HG03520 (cell line): ENCODE results near the gene PHIP.

Experiments used
- ATAC-seq: cut with Tn5 transposase; IDR thresholded peaks from one replicate; pipeline ENCODE4 v1.9.1; 2021; ENCODE audit warnings: mild to moderate bottlenecking, moderate library complexity; ENCODE audit not compliant: unreplicated experiment

PHIP gene

DNA sequence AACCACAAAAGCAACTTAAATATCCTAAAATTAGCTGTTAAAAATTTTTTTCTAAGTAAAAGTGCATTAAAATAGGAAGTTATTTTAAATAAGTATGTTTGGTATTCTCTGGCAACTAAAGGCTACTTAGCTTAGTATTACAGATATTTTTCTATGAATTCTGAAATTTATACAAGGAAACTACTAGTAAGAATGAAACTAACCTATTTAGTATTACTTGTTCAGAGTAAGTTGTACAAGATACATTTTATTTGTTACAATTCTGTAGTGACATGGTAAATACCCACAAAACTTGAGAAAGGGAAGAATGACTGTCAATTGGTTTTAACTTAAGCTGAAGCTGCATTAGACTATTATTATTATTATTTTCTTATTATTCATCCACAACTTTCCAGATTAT is 6.5 kb downstream of the PHIP start:
- no peak for ATAC-seq

DNA sequence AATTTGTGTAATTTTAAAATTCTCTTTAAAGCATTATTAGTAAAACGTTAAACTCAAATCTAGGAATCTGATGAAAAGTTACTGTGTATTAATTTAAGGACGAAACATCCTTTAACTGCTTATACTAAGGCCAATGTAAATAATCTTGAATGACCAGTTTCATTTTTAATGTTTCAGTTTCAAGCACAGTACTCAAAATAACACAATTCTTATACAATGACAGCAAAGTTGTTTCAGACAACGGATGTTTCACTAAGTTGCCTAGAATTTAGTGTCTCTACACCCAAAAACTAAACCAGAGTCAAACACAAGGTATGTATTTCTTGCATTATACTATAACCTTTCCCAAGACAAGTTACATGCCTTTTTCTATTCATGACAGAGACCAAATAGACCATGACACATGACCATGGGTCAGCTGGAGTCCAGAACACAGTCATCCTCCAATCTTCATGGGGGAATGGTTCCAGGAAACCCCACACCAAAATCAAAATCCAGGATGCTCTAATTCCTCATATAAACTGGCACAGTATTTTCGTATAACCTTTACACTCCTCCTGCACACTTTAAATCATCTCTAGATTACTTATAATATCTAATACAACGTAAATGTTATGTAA is 7.7 kb downstream of the PHIP start:
- ATAC-seq = peak; percentile 52

DNA sequence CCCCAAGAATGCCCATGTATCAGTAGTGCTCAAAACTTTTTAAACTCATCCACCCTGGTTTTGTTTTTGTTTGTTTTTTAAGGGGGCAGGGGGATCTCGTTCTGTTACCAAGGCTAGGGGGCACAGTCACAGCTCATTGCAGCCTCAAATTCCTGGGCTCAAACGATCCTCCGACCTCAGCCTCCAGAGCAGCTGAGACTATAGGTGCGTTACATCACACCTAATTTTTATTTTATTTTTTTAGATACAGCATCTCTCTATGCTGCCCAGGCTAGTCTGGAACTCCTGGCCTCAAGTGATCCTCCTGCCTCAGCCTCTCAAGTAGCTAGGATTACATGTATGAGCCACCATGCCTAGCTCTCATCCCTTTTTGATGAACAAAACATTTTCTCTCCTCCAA is 11.2 kb downstream of the PHIP start:
- ATAC-seq = no peak

DNA sequence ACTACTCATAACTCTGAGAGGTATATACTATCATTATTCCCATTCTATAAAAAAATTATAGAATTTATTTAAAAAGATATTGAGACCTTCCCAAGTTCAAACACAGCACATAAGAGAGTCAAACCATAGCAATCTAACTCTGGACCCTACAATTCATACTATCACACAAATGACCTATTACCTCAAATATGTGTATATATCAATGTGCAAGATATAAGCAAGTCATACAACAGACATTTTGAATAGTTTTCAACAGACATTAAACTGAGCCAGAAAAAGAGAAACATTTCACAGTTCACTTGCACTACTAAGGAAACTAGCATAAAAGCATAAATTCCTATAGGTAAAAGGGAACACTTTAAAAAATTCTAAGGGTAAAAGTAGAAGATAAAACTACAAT is 11.7 kb downstream of the PHIP start:
- ATAC-seq = no peak

DNA sequence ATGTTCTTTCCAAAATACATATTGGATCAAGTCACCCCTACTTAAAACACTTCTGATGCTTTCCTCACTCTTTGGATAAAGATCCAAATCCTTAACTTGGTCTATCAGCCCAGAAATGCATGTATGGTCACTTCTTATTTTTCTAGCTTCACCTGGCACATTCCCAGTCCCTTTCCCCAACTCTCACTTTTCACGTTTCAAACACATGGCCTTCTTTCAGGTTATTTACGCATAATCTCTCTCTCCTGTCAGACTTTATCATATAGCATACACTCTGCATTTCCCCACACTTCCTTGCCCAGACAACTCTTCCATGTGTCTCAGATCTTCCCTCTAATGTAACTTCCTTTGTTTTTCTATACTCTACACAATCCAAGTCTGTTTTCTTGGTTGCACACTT is 12.8 kb downstream of the PHIP start:
- no peak for ATAC-seq

DNA sequence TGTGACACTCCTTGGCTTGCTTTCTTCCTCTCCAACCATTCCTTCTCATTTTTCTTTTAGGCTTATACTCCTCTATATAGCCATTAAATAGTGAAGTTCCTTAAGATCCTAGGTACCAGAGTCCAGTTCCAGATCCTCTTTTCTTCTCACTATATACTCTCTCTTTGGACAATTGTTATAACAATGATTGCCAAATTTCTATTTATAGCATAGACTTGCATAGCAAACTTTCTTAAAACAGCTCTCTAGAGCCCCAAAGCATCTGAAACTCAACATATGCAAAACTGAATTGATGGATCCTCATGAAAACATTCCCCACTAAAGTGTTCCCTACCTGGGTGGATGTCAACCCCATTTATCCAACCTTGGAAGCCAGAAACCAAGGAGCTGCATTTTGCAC is 13.4 kb downstream of the PHIP start:
- ATAC-seq = peak; percentile 65

DNA sequence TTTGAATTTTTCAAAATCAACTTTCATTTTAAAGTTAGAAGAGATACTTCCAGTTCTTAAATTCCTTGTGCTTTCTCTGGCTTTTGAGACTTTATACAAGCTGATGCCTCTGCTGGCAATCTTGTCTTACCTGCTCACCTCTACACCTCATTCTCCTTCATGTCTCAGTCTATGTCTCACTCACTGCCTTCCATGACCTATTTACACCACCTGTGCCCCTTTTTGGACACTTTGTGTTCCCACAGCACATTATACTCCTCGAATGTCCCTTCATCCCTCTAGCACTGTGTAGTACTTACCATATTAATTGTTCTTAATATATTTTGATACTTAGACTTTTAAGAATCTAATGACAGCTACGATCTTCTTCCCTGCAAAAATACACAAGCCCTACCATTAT is 15.3 kb downstream of the PHIP start:
- ATAC-seq = no peak

DNA sequence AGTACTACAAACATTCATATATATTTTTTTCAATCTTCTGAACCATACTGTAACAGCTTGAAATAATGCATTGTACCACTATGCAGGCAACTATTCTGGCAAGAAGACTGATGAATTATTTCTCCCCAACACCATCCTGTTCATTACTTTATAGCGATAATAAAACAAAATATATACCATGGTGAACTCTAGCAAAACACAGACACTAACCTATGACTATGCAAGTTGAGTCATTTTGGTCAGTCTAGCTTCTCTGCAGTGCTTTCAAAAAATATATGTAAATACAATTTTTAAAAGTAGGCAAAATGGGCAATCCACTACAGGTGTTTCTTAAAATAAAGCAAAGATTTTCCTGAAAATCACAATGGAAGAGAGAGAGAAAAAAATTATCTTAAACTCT is 20.3 kb downstream of the PHIP start:
- no peak for ATAC-seq

DNA sequence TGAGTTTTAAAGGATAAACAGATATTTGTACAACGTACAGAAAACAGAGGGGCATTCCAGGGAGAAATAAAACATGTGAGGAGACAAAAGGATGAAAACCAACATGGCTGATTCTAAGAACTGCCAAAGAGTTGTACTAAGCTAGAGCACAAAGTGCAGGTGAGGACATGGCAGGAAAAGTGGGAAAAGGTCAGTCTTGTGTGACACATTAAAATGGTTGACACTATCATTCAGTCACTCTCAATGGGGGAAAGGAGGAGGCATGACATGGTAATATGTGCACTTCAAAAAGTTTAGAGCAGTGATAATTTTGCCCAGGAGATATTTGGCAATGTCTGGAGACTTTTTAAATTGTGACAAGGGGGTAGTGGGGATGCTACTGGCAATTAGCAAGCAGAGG is 21.8 kb downstream of the PHIP start:
- no peak for ATAC-seq

DNA sequence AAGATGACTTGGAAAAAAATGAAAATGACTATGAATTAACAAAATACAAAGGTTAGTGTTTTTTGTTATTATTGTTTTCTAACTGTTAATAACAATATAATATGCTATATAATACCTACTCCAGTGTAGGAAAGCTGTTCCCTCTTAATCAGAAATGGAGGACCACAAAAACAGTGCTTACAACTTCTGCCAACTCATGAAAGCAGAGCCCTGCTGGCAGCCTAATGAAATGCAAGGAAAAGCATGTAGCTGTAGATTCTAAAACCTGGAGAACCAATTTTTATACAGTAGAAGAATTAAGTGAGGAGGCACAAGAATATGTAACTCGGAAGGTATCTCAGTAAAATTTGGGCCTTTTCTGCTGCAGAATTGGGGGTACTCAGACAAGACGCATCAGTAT is 29.4 kb downstream of the PHIP start:
- ATAC-seq = no peak

DNA sequence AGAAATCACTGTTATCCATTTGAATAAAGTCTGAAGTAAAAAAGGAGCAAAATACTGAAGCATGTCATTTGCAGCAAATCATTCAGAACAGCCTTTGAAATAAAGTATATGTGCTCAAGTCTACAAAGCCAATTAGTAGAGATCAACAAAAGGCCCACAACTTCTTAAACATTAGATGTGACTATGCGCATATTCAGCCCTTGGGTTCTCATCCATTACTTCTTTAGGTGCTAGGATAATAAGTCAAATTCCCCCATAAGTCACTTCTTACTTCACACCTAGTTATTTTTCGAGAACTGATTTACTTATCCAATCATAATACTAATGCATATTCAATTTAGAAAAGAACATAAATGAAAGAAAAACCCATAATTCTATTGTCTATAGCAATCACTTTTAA is 31.0 kb downstream of the PHIP start:
- no peak for ATAC-seq

DNA sequence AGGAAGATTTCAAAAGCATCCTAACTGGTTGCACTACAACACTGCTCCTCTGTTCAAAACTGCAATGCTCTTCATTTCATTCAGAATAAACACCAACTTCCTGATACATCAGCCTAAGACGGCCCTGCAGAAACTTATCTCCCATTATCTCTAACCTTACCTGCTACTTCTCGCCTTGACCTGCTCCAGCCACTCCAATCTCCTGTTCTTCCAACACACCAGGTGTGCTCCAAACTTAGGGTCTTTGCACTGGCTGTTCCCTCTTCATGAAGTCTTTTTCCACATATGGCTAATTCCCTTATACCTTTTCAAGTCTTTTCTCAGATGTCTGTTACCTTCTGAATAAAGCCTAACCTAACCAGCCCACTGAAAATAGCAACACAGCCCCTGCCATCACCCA is 32.1 kb downstream of the PHIP start:
- no peak for ATAC-seq

DNA sequence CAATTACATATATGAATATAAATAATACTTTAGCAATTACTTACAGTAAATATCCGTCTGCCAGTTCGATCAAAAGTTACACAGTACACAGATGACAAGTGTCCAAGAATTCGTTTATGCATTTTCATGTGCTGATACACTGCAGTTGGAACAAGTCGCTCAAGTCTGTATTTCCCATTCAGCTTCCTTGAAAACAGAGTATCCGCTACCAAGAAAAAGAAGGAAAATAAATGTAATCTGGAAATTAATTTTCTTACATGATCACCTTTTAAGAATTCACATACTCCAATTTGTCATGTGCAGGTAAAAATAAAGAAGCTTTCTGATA is 35.3 kb downstream of the PHIP start:
- no peak for ATAC-seq

DNA sequence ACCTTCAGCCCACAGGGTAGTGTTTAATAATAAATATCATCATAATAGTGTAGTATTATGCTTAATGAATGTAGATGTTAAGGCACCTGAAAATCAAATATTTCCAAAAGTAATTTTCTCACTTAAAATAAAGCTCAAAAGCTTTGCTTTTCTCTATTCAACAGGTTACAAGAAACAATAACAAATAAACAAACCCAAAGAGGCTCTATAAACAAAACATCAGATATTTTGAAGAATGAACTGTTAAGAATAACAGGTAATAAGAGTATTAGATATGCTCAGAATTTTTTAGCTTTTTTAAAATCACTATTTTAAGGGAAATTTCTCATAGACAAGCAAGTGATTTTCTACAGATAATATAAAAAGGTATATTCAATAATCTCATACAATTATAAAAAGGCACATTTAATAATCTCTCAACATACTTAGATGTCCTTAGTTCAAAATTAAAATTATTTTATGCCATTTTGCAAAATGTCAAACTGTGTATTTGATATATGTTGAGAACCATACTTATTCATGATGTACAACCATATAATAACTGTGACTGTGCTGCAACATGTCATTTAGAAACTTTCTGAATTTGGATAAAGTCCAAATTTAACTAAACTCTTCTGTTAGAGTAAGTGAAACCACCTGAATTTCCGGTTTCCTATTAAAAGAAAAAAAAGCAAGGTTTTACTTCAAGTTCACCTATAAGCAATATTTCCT is 35.8 kb downstream of the PHIP start:
- peak; percentile 80 for ATAC-seq

DNA sequence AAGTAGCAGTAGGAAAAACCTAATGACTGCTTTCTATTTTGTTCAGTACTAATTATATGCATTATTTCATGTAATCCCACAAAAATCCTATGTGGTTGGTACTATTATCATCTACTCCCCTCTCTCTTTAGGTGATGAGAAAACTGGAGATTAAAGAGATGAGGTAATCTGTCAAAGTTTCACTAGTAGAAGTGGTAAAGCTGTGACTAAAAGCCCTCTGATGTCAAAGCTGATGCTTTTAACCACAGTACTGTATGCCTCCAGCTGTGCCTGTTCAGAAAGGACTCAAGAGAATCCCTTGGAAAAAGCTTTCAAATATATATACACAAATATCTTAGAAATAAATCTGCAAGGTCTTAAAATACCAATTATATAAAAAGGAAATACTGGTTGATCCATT is 38.0 kb downstream of the PHIP start:
- peak; percentile 72 for ATAC-seq

DNA sequence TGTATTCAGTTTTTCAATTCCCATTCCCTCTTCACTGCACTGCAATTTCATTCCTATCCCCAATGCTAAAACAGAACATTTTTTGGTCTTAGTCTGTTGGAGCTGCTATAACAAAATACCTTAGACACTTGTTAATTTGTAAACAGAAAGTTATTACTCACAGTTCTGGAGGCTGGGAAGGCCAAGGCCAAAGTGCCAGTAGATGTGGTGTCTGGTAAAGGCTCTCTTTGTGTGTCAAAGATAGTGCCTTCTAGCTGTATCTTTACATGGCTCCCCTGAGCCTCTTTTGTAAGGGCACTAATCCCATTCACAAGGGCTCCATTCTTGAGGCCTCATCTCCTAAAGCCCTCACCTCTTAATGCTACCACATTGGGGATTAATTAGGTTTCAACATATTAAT is 40.0 kb downstream of the PHIP start:
- ATAC-seq = no peak

DNA sequence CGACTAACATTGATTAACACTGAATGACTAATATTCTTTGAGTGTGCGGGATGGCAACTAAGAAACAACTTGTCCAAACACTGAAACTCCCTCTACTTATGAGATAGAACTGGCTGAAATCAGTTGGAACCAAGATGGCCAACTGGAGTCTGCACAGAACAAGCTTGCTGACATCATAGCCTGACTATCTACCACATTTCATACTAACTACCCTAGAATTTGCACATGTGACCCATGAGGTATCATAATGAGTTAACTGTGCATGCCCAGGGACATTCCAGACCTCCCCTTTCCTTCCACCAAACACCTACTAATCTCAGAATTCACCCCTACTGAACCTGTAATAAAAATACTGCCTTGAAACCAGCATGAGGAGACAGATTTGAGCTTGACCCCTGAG is 43.2 kb downstream of the PHIP start:
- ATAC-seq = peak; percentile 63

DNA sequence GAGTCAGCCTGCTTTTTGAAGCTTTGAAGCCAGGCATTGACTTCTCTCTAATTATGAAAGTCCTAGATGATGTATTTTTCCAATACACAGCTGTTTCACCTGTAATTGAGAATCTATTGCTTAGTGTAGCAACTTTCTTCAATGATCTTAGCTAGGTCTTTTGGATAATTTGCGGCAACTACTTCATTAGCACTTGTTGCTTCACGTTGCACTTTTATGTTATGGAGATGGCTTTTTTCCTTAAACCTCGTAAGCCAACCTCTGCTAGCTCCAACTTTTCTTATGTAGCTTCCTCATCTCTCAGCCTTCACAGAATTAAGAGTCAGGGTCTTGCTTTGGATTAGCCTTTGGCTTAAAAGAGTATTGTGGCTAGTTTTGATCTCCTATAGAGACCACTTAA is 44.8 kb downstream of the PHIP start:
- no peak for ATAC-seq

DNA sequence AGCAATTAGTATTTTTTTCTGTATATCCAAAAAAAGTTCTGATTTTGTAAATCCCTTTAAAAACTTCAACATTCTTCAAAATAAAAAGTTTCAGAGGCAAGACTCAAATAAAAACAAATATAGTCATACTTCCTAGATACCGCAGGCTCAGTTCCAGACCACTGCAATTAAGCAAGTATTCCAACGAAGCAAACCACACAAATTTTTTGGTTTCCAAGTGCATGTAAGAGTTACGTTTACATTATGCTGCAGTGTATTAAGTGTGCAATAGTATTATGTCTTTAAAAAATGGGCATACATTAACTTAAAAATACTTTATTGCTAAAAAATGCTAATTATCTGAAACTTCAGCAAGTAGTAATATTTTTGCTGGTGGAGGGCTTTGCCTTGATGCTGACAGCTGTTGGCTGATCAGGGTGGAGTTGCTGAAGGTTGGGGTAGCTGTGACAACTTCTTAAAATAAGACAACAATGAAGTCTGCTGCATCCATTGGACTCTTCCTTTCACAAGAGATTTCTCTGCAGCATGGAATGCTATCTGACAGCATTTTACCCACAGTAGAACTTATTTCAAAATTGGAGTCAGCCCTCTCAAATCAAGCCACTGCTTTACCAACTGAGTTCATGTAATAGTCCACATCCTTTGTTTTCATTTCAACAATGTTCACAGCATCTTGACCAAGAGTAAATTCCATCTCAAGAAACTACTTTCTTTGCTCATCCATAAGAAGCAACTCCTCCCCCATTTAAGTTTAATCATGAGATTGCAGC is 46.0 kb downstream of the PHIP start:
- ATAC-seq = no peak

DNA sequence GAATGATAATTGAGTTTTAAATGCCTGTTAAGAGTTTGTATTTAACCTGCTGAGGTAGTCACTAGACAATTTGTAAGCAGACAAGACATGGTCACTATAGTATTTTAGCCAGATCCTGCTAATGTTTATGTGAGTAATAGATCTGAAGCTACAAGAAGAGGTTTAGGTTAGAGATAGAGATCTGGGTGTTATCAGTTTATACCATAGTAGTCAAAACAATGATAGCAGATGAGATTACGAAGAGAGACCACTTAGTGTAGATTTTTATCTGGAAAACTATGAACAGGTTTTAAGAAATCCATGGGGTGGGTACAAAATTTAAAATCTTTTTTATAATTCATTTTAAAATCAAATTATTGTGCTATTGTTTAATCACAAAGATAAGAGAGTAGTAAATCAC is 47.5 kb downstream of the PHIP start:
- ATAC-seq = no peak

DNA sequence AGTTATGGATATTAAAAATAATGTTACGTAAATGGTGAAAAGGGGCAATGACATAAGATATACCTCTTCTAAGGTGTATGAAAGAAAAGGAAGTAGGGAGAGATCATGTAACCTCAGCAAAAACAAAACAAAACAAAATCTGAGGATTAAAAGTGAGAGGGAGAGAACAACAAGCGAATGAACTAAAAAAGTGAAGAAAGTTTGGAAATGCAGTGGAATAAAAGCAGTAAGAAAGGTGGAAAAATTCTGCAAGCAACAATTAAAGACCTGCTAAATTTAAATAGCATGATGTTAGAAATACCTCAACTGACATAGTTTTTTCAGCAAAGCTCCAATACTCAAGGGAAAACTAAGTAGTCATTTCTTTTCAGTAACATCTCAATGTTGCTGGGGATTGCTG is 48.0 kb downstream of the PHIP start:
- no peak for ATAC-seq

DNA sequence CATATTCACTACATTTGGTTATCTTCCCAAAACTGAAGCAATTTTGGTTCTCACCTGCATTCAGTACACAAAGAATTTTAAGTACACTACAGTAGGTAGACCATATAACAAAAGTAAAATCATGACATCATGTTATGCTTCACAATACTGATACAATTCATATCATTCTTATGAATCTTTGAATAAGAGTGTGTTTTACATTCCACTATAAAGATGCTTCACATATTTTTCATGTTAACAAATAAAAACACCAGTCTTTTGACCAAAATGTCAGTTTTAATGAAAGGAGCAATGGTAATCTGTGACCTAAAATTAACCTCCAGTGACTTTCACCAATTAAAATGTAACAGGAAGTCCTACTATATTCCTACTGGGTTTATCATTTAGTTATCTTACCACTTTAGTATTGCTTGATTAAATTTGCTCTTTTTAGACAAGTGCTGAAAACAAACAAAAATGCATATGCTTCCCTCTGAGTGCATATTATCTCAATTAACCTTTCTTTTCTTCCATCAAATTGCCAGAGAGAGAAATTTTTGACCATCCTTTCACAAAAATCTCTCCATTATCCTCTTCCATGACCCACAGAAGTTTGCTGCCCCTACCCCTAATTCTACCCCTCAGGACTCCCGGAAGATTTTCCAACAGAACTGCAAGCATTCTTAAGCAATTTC is 49.3 kb downstream of the PHIP start:
- no peak for ATAC-seq
